NCI-H1048 (cell line): ENCODE data around the gene CBFA2T3.

Experiments used
- DNase-seq: peaks from one replicate; lab custom pipeline; 2025; lab: John Stamatoyannopoulos, UW

The CBFA2T3 gene

GRCh38 chr16:88839745-88840599 is 137.0 kb downstream of the CBFA2T3 start:
- DNase-seq, result no peak

GRCh38 chr16:88839026-88839529 is 137.9 kb downstream of the CBFA2T3 start:
- no peak for DNase-seq

GRCh38 chr16:88838566-88838965 is 138.4 kb downstream of the CBFA2T3 start:
- no peak for DNase-seq

- no peak for DNase-seq
Measured at GRCh38 chr16:88837806-88838205, 139.2 kb downstream of the CBFA2T3 start.

GRCh38 chr16:88836791-88837190 is 140.2 kb downstream of the CBFA2T3 start:
- no peak for DNase-seq

- no peak for DNase-seq
Measured at GRCh38 chr16:88835818-88836217, 141.2 kb downstream of the CBFA2T3 start.

GRCh38 chr16:88835383-88835782 is 141.6 kb downstream of the CBFA2T3 start:
- DNase-seq, result no peak

- no peak for DNase-seq
Measured at GRCh38 chr16:88834670-88835069, 142.3 kb downstream of the CBFA2T3 start.

- DNase-seq, result no peak
Measured at GRCh38 chr16:88833086-88833485, 143.9 kb downstream of the CBFA2T3 start.

- no peak for DNase-seq
Measured at GRCh38 chr16:88831838-88832237, 145.2 kb downstream of the CBFA2T3 start.

GRCh38 chr16:88830783-88831182 is 146.2 kb downstream of the CBFA2T3 start:
- no peak for DNase-seq

GRCh38 chr16:88830258-88830657 is 146.7 kb downstream of the CBFA2T3 start:
- DNase-seq, result no peak

- no peak for DNase-seq
Measured at GRCh38 chr16:88828711-88829110, 148.3 kb downstream of the CBFA2T3 start.

GRCh38 chr16:88827727-88828126 is 149.3 kb downstream of the CBFA2T3 start:
- DNase-seq, result no peak

GRCh38 chr16:88826070-88826840 is 150.8 kb downstream of the CBFA2T3 start:
- DNase-seq, result no peak

GRCh38 chr16:88825146-88825545 is 151.9 kb downstream of the CBFA2T3 start:
- no peak for DNase-seq
